Keratinocyte (primary cell): ENCODE measurements around the gene NTN3. TPM values are rescaled to one million over a fixed set of nuclear protein-coding genes. Genes with fewer than 3 reads are reported as not detected.

ENCODE experiments used
- DNase-seq: peaks from one replicate; pipeline ENCODE4 v3.0.0-alpha.2; 2011; ENCODE audit warnings: low read depth, missing footprints, low spot score
- FAIRE-seq: peaks from 2 replicates; lab custom pipeline; 2011; peaks lifted over from hg19 to GRCh38; lab: Jason Lieb, UNC
- H2AFZ ChIP-seq: 2 replicates; pipeline ENCODE4 v1.6.0; 2012; ENCODE audit warnings: low read length, control low read depth, inconsistent platforms; ENCODE audit not compliant: control insufficient read depth
- H3K27ac ChIP-seq: 2 replicates; pipeline ENCODE4 v1.5.1; 2011; ENCODE audit warnings: low read length; ENCODE audit not compliant: control insufficient read depth, insufficient read depth
- H3K27me3 ChIP-seq: 3 replicates; pipeline ENCODE4 v1.6.0; 2011; ENCODE audit warnings: low read length; ENCODE audit not compliant: control insufficient read depth, insufficient read depth; ENCODE audit errors: extremely low read depth
- H3K36me3 ChIP-seq, 2 experiments: 2 replicates in 1 of 2; 3 replicates in 1 of 2; pipeline ENCODE4 v1.5.1; 2011; ENCODE audit warnings: low read length in 2 of 2, mild to moderate bottlenecking in 1 of 2; ENCODE audit not compliant: control insufficient read depth in 2 of 2, insufficient read depth in 2 of 2; ENCODE audit errors: extremely low read depth in 1 of 2
- H3K4me1 ChIP-seq: 3 replicates; pipeline ENCODE4 v1.5.1; 2011; ENCODE audit warnings: low read length; ENCODE audit not compliant: control insufficient read depth, insufficient read depth; ENCODE audit errors: extremely low read depth
- H3K4me2 ChIP-seq: 3 replicates; pipeline ENCODE4 v1.6.0; 2011; ENCODE audit warnings: low read depth, low read length; ENCODE audit not compliant: control insufficient read depth, insufficient read depth; ENCODE audit errors: extremely low read depth
- H3K4me3 ChIP-seq, 3 experiments: fragments of 200-600 bp in 1 of 3; sonication (generic) in 1 of 3; 2 replicates in 2 of 3; 3 replicates in 1 of 3; pipeline ENCODE4 v1.5.1; 2011 to 2016; ENCODE audit warnings: low read length in 3 of 3, mild to moderate bottlenecking in 3 of 3, control low read depth in 2 of 3, inconsistent platforms in 1 of 3, low read depth in 1 of 3, mixed read lengths in 1 of 3, mixed run types in 1 of 3, moderate library complexity in 1 of 3; ENCODE audit not compliant: control insufficient read depth in 2 of 3, insufficient read depth in 2 of 3; ENCODE audit errors: extremely low read depth in 1 of 3
- H3K79me2 ChIP-seq: 2 replicates; pipeline ENCODE4 v1.6.0; 2012; ENCODE audit warnings: low read length; ENCODE audit not compliant: control insufficient read depth, insufficient read depth
- H3K9ac ChIP-seq: 3 replicates; pipeline ENCODE4 v1.6.0; 2011; ENCODE audit warnings: low read length; ENCODE audit not compliant: control insufficient read depth, insufficient read depth; ENCODE audit errors: extremely low read depth
- H3K9me1 ChIP-seq: 3 replicates; pipeline ENCODE4 v1.6.0; 2011; ENCODE audit warnings: low read length; ENCODE audit not compliant: control insufficient read depth, insufficient read depth; ENCODE audit errors: extremely low read depth
- H3K9me3 ChIP-seq: 2 replicates; pipeline ENCODE4 v1.5.1; 2012; ENCODE audit warnings: low read depth, low read length; ENCODE audit not compliant: control insufficient read depth
- H4K20me1 ChIP-seq: 3 replicates; pipeline ENCODE4 v1.6.0; 2011; ENCODE audit warnings: low read length; ENCODE audit not compliant: control insufficient read depth, insufficient read depth; ENCODE audit errors: extremely low read depth
- CTCF ChIP-seq, 3 experiments: IDR thresholded peaks in 1 of 3; conservative IDR thresholded peaks in 1 of 3; optimal IDR thresholded peaks in 1 of 3; 2 replicates in 2 of 3; 3 replicates in 1 of 3; pipeline versions ENCODE3 to v1.5.1; 2011; ENCODE audit warnings: low read length in 3 of 3, mild to moderate bottlenecking in 3 of 3, moderate library complexity in 2 of 3, control low read depth in 1 of 3, inconsistent platforms in 1 of 3; ENCODE audit not compliant: insufficient read depth in 2 of 3; ENCODE audit errors: extremely low read depth in 1 of 3
- EZH2 ChIP-seq: IDR thresholded peaks from one replicate; pipeline ENCODE4 v1.6.1; 2012; ENCODE audit warnings: inconsistent platforms, mild to moderate bottlenecking, low read length, moderate library complexity
- dilution Hi-C: fragments of 300-500 bp; cut with MboI; formaldehyde crosslinking; loops from one replicate; pipeline ENCODE4 v1.7.0; 2020; ENCODE audit warnings: low sequenced_read_pairs; ENCODE audit not compliant: extremely low pct_ligation_motif_present
- polyA plus RNA-seq, 5 experiments: library from polyadenylated mRNA; depleted of rRNA in 3 of 5; stranded (reverse) in 3 of 5; stranded (forward) in 1 of 5; unstranded in 1 of 5; fragments of >200 nt; gene quantifications; 1 replicate in 1 of 5; 2 replicates in 3 of 5; 3 replicates in 1 of 5; pipeline versions ENCODE4 v1.2.1 to v1.2.3, GENCODE V29; 2011 to 2012; ENCODE audit warnings: missing spikeins in 2 of 5, low read depth in 1 of 5, low replicate concordance in 1 of 5

Gene NTN3
- polyA plus RNA-seq, 1 donor (not counting 4 experiments of a cell fraction or from before 2014, with no cell fraction given) = not detected

GRCh38 chr16:2513405-2514332 lies 42.6 kb downstream of the NTN3 start, which contains the start of gene ATP6V0C:
Gene ATP6V0C (plus strand): TSS chr16:2513952. CDS start chr16:2514104, 152 bp downstream.
- peak within 1 kb of the TSS; percentile 82 for H3K4me2 ChIP-seq
- no peaks in the 10 kb centered on the region for H3K27me3 ChIP-seq
- no peaks in the 10 kb centered on the region for H3K9me3 ChIP-seq
- peaks cover 32% of the 10 kb centered on the region for H3K4me1 ChIP-seq
- no peak for TF ChIP-seq CTCF (optimal IDR thresholded peaks at IDR 0.05 in 1 of 3, IDR thresholded peaks at IDR 0.05 in 1 of 3, conservative IDR thresholded peaks at IDR 0.05 in 1 of 3; ENCODE audit: extremely low read depth in 1 of 3, insufficient read depth in 2 of 3, low read length in 3 of 3)
- no peak for TF ChIP-seq EZH2
- no peak for DNase-seq
- no peak for FAIRE-seq
- H3K36me3 ChIP-seq = peaks cover 1 to 5% of the 10 kb centered on the region in 2 experiments
- peak within 1 kb of the TSS; percentile 63 for H2AFZ ChIP-seq
- H3K4me3 ChIP-seq = peak within 1 kb of the TSS; percentile 70 to 90 (median 88)
- peaks cover 30% of the 10 kb centered on the region for H4K20me1 ChIP-seq
- peaks cover 47% of the 10 kb centered on the region for H3K79me2 ChIP-seq
- H3K9ac ChIP-seq = peak within 1 kb of the TSS; percentile 93
- H3K27ac ChIP-seq = peak within 1 kb of the TSS; percentile 69
- dilution Hi-C loops = no loop called here
- peaks cover 13% of the 10 kb centered on the region for H3K9me1 ChIP-seq

- Histone ChIP-seq H3K4me3 (peak overlapping the region; percentile 70 to 90 (median 88)), H3K27ac (peak overlapping the region; percentile 69), H3K36me3 (peaks cover 5 to 6% of the 10 kb centered on the region in 2 experiments), H3K9ac (peak overlapping the region; percentile 93), H3K9me1 (peaks cover 14% of the 10 kb centered on the region), H3K4me1 (peaks cover 32% of the 10 kb centered on the region), H2AFZ (no peak overlapping the region), H3K9me3 (no peaks in the 10 kb centered on the region), H4K20me1 (peaks cover 37% of the 10 kb centered on the region), H3K4me2 (peak overlapping the region; percentile 82), H3K27me3 (no peaks in the 10 kb centered on the region), H3K79me2 (peaks cover 56% of the 10 kb centered on the region)
- dilution Hi-C loops = no loop called here
- TF ChIP-seq EZH2 (no peak), CTCF (optimal IDR thresholded peaks at IDR 0.05 in 1 of 3, IDR thresholded peaks at IDR 0.05 in 1 of 3, conservative IDR thresholded peaks at IDR 0.05 in 1 of 3; ENCODE audit: extremely low read depth in 1 of 3, insufficient read depth in 2 of 3, low read length in 3 of 3) (no peak)
- DNase-seq (no peak), FAIRE-seq (no peak)
These were observed 43.5 kb downstream of the NTN3 start for GRCh38 chr16:2514333-2515179.
